Endothelial cell of umbilical vein (primary cell): Measurements from ENCODE around the gene LPIN1.

Source experiments
- CTCF ChIP-seq, 2 donors: IDR thresholded peaks; 1 replicate in 1 of 2; 2 replicates in 1 of 2; pipeline ENCODE4 v1.5.1; 2011; ENCODE audit warnings: low read length in 2 of 2, mild to moderate bottlenecking in 2 of 2, moderate library complexity in 2 of 2, control low read depth in 1 of 2, inconsistent platforms in 1 of 2, low read depth in 1 of 2; ENCODE audit not compliant: insufficient read depth in 1 of 2; ENCODE audit errors: extremely low read depth in 1 of 2
- EZH2 ChIP-seq: IDR thresholded peaks from 2 replicates; pipeline ENCODE4 v1.6.1; 2012; ENCODE audit warnings: borderline replicate concordance, low read depth, mild to moderate bottlenecking, moderate library complexity, low read length, inconsistent platforms; ENCODE audit not compliant: severe bottlenecking
- JUN ChIP-seq: IDR thresholded peaks from 2 replicates; pipeline ENCODE4 v1.6.1; 2011; ENCODE audit warnings: borderline replicate concordance, low read depth; ENCODE audit not compliant: insufficient read length, insufficient read depth
- MAX ChIP-seq: IDR thresholded peaks from 2 replicates; pipeline ENCODE4 v1.6.1; 2011; ENCODE audit not compliant: insufficient read depth, insufficient read length
- POLR2A ChIP-seq: IDR thresholded peaks from 2 replicates; pipeline ENCODE4 v1.6.1; 2012; ENCODE audit warnings: low read depth, mild to moderate bottlenecking, control low read depth, low read length
- POLR2AphosphoS5 ChIP-seq: IDR thresholded peaks from 2 replicates; pipeline ENCODE4 v1.6.1; 2012; ENCODE audit warnings: low read depth, mild to moderate bottlenecking, control low read depth, low read length, moderate library complexity; ENCODE audit not compliant: insufficient read depth

GRCh38 chr2:11729362-11730212 is 16.8 kb upstream of the LPIN1 start:
- TF ChIP-seq EZH2 = no peak
- TF ChIP-seq CTCF (IDR thresholded peaks at IDR 0.05; ENCODE audit: extremely low read depth in 1 of 2, insufficient read depth in 1 of 2, low read depth in 1 of 2, low read length in 2 of 2) = no peak
- no peak for TF ChIP-seq POLR2AphosphoS5
- no peak for TF ChIP-seq POLR2A
- no peak for TF ChIP-seq MAX
- no peak for TF ChIP-seq JUN
